ENCODE results near the gene GTSE1.
"Not testable (repeated sequence)": the region's sequence is repeated elsewhere in the genome, so short reads cannot be mapped to it uniquely, and the experiment has no call there.

The GTSE1 gene

DNA sequence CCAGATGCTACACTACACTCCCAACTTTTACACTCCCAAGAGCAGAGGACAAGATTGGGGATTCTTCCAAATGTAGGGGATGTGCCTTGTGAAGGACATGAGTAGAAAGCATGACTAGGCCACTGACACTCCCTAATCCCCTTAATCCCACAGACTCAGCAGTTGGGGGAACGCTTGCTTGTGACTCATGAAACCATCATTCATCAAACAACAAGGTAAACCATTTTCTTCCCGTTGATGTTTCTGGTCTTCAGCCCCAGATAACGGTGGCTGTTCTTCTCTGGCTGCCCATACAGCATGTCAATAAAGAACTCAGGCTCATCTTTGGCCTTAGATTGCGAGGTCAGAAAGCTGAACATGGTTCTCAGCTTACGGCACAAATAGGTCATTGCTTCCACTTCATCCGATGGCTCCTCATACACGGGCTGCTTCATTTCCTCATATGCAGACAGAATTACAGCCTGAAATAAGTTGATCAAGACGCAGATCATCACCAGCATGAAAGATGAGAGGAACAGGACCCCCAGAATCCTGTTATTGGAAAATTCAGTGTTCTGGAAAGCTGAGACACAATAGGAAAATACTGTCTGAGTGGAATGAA lies 40.2 kb upstream of the GTSE1 start:
- no peak for FAIRE-seq
- DNase-seq (ENCODE audit: insufficient read length, low spot score): no peak
- TF ChIP-seq, protein P1, sequence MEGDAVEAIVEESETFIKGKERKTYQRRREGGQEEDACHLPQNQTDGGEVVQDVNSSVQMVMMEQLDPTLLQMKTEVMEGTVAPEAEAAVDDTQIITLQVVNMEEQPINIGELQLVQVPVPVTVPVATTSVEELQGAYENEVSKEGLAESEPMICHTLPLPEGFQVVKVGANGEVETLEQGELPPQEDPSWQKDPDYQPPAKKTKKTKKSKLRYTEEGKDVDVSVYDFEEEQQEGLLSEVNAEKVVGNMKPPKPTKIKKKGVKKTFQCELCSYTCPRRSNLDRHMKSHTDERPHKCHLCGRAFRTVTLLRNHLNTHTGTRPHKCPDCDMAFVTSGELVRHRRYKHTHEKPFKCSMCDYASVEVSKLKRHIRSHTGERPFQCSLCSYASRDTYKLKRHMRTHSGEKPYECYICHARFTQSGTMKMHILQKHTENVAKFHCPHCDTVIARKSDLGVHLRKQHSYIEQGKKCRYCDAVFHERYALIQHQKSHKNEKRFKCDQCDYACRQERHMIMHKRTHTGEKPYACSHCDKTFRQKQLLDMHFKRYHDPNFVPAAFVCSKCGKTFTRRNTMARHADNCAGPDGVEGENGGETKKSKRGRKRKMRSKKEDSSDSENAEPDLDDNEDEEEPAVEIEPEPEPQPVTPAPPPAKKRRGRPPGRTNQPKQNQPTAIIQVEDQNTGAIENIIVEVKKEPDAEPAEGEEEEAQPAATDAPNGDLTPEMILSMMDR (IDR thresholded peaks at IDR 0.05; ENCODE audit: insufficient read depth, missing control alignments): no peak

DNA sequence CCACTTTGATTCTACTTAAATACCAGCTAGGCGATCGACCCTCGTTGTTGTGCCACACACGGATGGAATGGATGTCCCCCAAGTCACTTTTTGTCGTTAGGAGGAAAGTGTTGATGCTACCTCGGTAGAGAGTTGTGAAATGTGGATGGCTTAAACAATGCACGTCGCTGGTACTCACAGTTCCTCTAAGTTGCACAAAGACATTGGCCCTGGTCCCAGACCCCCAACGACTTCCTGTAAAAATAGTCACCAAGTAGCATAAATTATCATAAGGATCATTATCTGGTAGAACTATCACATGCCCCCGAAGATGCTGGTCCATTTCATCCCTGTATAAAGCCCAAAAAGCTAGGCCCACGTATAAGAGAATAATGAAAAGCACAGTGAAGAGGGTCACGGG lies 37.3 kb upstream of the GTSE1 start:
- TF ChIP-seq, protein P1 (IDR thresholded peaks at IDR 0.05; ENCODE audit: insufficient read depth, missing control alignments): no peak
- DNase-seq (ENCODE audit: insufficient read length, low spot score) (no peak), FAIRE-seq (no peak)

DNA sequence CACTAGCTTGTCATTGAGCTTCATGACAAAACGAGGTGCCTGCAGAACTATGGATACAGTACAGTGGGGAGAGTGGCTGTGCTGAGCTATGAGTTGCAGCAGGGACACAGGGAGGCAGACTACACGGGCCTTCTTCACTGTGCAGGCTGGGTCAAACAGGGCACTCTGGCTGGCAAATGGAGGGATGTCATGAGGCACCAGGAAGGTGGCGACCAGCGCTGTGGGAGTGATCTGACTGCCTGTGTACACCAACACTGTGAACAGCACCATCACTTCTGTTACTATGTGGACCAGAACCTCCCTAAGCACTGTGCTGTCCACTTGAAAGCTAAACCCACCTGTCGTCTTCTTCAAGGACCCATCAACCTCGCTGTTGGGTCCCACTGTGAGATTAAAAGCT lies 36.6 kb upstream of the GTSE1 start:
- FAIRE-seq: no peak
- DNase-seq (ENCODE audit: insufficient read length, low spot score): no peak
- TF ChIP-seq, protein P1 (IDR thresholded peaks at IDR 0.05; ENCODE audit: insufficient read depth, missing control alignments): no peak

DNA sequence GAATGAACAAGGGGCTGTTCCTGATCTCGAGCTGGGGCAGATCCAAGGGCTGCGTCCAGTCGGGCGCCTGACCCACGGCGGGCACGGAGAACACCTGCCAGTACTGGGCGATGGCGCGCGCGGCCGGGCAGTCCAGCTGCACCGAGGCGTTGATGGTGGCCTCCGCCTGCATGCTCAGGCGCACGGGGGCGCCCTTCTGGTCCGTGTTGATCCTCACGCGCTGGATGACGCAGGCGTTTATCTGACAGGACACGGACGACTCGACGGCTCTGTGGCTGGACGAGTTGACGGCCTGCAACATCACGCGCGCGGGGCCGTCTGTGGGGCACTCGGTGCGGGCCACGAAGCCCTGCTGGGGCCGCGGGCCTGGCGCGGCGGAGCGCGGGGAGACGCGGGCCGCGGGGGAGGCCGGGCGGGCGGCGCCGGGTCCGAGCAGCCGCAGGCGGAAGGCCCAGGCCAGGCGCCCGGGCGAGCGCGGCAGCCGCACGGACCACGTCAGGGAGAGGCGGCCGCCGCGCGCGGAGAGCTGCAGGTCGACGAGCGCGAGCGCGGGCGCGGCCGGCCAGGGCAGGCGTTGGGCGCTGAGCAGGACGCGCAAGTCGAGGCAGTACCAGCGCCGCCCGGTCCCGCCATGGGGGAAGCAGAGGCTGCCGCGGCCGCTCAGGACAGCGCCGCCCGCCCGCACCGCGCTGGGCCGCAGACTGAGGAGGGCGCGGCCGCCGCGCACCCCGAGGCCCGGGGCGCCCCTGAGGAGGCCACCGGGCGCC lies 34.0 kb upstream of the GTSE1 start:
- no peak for FAIRE-seq
- TF ChIP-seq, protein P1 (IDR thresholded peaks at IDR 0.05; ENCODE audit: insufficient read depth, missing control alignments): no peak
- no peak for DNase-seq (ENCODE audit: insufficient read length, low spot score)

DNA sequence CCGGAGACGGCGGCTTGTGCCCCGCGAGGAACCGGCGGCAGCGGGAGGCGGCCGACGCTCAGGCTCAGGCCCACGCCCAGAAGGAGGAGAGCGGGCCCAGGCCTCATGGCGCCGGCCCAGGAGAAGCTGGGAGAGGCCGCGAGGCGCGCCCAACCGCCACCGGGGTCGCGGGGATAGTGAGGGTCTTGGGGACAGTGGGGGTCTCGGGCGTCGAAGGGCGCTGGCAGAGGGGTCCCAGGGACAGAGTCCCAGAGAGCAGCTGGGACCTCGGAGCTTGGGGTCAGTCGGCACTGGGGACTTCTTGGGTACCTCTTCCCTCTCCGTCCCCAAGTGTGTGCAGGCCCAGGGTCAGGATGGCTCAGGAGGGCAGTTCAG lies 33.5 kb upstream of the GTSE1 start, which contains the start of gene PKDREJ:
Gene PKDREJ, minus strand, starts transcription at position 128 of the 375 bp plus-strand sequence. Its CDS starts 21 bp downstream, at position 107.
- no peak for DNase-seq (ENCODE audit: insufficient read length, low spot score)
- TF ChIP-seq, protein P1 (IDR thresholded peaks at IDR 0.05; ENCODE audit: insufficient read depth, missing control alignments): no peak
- no peak for FAIRE-seq

DNA sequence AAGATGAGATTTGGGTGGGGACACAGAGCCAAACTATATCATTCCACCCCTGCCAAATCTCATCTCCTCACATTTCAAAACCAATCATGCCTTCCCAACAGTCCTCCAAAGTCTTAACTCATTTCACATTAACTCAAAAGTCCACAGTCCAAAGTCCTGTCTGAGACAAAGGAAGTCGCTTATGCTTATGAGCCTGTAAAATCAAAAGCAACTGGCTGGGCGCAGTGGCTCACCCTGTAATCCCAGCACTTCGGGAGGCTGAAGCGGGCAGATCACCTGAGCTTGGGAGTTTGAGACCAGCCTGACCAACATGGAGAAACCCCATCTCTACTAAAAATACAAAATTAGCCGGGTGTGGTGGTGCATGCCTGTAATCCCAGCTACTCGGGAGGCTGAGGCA lies 32.1 kb upstream of the GTSE1 start:
- not testable (repeated sequence) for FAIRE-seq; DNase-seq (ENCODE audit: insufficient read length, low spot score)

DNA sequence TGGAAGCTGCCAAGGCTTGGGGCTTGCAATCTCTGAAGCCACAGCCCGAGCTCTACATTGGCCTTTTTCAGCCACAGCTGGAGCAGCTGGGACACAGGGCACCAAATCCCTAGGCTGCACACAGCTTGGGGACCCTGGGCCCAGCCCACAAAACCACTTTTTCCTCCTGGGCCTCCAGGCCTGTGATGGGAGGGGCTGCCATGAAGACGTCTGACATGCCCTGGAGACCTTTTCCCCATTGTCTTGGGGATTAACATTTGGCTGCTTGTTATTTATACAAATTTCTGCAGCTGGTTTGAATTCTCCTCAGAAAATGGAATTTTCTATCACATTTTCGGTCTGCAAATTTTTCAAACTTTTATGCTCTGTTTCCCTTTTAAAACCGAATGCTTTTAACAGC lies 31.0 kb upstream of the GTSE1 start:
- not testable (repeated sequence) for DNase-seq (ENCODE audit: insufficient read length, low spot score); FAIRE-seq

DNA sequence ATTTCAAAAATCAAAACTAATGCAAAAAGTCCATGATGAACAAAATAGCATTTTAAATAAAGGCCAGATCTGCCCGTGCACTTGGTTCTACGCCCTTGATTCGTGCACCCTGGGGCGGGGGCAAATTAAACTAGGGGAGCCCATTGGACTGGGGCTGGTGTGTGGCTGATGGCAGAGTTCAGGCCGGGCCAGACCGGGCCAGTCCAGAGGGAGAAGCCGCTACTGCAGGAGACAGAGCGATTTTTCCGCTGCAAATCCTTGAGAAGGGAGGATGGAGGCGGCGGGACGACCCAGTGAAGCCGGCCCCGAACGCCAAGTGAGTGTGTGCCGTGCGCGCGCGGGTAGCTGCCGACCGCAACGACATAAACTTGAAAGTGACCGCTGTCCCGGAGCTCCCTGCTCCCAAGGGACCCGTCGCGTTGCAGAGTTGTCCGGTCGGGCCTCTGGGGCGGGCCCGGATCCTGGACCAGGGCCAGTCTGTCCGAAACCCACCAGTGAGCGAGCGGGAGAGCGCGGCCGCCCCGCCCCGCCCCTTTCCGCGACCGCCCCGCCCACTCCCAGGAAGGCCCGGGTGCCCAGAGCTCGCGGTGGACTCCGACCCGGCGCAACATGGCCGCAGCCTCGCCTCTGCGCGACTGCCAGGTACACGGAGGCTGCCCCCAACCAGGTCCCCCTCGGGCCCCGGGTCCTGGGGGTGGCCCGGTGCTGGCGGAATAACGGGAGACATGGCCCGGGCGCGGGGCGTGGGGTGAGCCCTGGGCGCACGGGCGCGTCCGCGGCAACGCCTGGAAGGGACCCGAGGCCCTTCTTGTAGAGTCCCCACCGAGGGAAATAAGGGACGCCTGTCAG lies 29.0 kb upstream of the GTSE1 start, which contains the start of gene TTC38:
Gene TTC38, plus strand, starts transcription at position 578 of the 849 bp plus-strand sequence. Its CDS starts 32 bp downstream, at position 610.
- DNase-seq (ENCODE audit: insufficient read length, low spot score): peak; percentile 73
- no peak for FAIRE-seq
- TF ChIP-seq, protein P1 (IDR thresholded peaks at IDR 0.05; ENCODE audit: insufficient read depth, missing control alignments): no peak

Measured in D721Med (cell line).